HEK293 (cell line): Measurements from ENCODE around the gene APC2.

Experiments
- CTCF ChIA-PET: fragments of 350-600 bp; formaldehyde crosslinking; extraction: SDS; loops from one replicate; lab custom pipeline; 2021; ENCODE audit warnings: antibody characterized with exemption; lab: Yijun Ruan, JAX
- POLR2A ChIA-PET: fragments of 300-600 bp; formaldehyde crosslinking; extraction: SDS; loops from one replicate; lab custom pipeline; 2020; ENCODE audit warnings: antibody characterized with exemption, inconsistent platforms; lab: Yijun Ruan, JAX
- H3K27ac ChIP-seq: fragments of 200-500 bp; sonication (Bioruptor generic); 2 replicates; pipeline ENCODE4 v1.5.1; 2014; ENCODE audit warnings: low read depth, low read length, control low read depth, inconsistent platforms; ENCODE audit errors: extremely low read depth
- H3K36me3 ChIP-seq, 2 experiments: fragments of 200-500 bp in 1 of 2; sonication (Bioruptor generic) in 1 of 2; 1 replicate in 1 of 2; 2 replicates in 1 of 2; pipeline ENCODE4 v1.5.1; 2014 to 2017; ENCODE audit warnings: inconsistent platforms in 2 of 2, low read length in 2 of 2; ENCODE audit not compliant: control insufficient read depth in 2 of 2, insufficient read depth in 1 of 2
- H3K4me1 ChIP-seq: fragments of 200-500 bp; sonication (Bioruptor generic); 2 replicates; pipeline ENCODE4 v1.5.1; 2014; ENCODE audit warnings: mild to moderate bottlenecking, low read length, inconsistent platforms; ENCODE audit not compliant: control insufficient read depth, insufficient read depth
- H3K4me3 ChIP-seq: 2 replicates; pipeline ENCODE4 v1.5.1; 2011; ENCODE audit warnings: low read depth, mild to moderate bottlenecking, control low read depth, low read length, moderate library complexity
- H3K9me3 ChIP-seq: fragments of 200-500 bp; sonication (Bioruptor generic); 2 replicates; pipeline ENCODE4 v1.5.1; 2014; ENCODE audit warnings: low read depth, low read length, inconsistent platforms; ENCODE audit not compliant: control insufficient read depth, insufficient read depth
- BCL11A ChIP-seq: fragments of 450-650 bp; formaldehyde crosslinking; IDR thresholded peaks from 2 replicates; pipeline ENCODE4 v1.5.1; 2016; ENCODE audit warnings: low read depth, missing biosample characterization, missing genetic modification characterization
- GLIS1 ChIP-seq: fragments of 450-650 bp; formaldehyde crosslinking; IDR thresholded peaks from 2 replicates; pipeline ENCODE4 v1.5.1; 2016; ENCODE audit warnings: missing biosample characterization, missing genetic modification characterization
- GLIS2 ChIP-seq: fragments of 450-650 bp; formaldehyde crosslinking; IDR thresholded peaks from 2 replicates; pipeline ENCODE4 v1.5.1; 2016; ENCODE audit warnings: missing biosample characterization, missing genetic modification characterization
- HOXA7 ChIP-seq: sonication (generic); formaldehyde crosslinking; IDR thresholded peaks from 2 replicates; pipeline ENCODE4 v1.8.1; 2022; ENCODE audit warnings: missing genetic modification reagents, borderline replicate concordance
- HOXD13 ChIP-seq: sonication (generic); formaldehyde crosslinking; IDR thresholded peaks from 2 replicates; pipeline ENCODE4 v1.8.0; 2022; ENCODE audit warnings: missing genetic modification reagents, borderline replicate concordance
- PATZ1 ChIP-seq: fragments of 450-650 bp; formaldehyde crosslinking; IDR thresholded peaks from 2 replicates; pipeline ENCODE4 v1.5.1; 2016; ENCODE audit warnings: missing biosample characterization, missing genetic modification characterization
- PRDM6 ChIP-seq: fragments of 450-650 bp; formaldehyde crosslinking; IDR thresholded peaks from 2 replicates; pipeline ENCODE4 v1.5.1; 2017; ENCODE audit warnings: missing biosample characterization, missing genetic modification characterization
- ZBTB10 ChIP-seq: fragments of 450-650 bp; formaldehyde crosslinking; IDR thresholded peaks from 2 replicates; pipeline ENCODE4 v1.5.1; 2016; ENCODE audit warnings: missing biosample characterization, missing genetic modification characterization
- ZBTB7A ChIP-seq: fragments of 450-650 bp; formaldehyde crosslinking; IDR thresholded peaks from 2 replicates; pipeline ENCODE4 v1.5.1; 2016; ENCODE audit warnings: low read depth, missing biosample characterization, missing genetic modification characterization
- ZBTB8A ChIP-seq: fragments of 450-650 bp; formaldehyde crosslinking; IDR thresholded peaks from 2 replicates; pipeline ENCODE4 v1.5.1; 2016; ENCODE audit warnings: missing biosample characterization, missing genetic modification characterization
- ZFP41 ChIP-seq: fragments of 450-650 bp; formaldehyde crosslinking; IDR thresholded peaks from 2 replicates; pipeline ENCODE4 v1.5.1; 2016; ENCODE audit warnings: missing biosample characterization, missing genetic modification characterization, borderline replicate concordance
- ZNF10 ChIP-seq: fragments of 450-650 bp; formaldehyde crosslinking; IDR thresholded peaks from 2 replicates; pipeline ENCODE4 v1.5.1; 2017; ENCODE audit warnings: missing biosample characterization, missing genetic modification characterization
- ZNF214 ChIP-seq: fragments of 450-650 bp; formaldehyde crosslinking; IDR thresholded peaks from 2 replicates; pipeline ENCODE4 v1.5.1; 2017; ENCODE audit warnings: missing biosample characterization, mild to moderate bottlenecking, missing genetic modification characterization, borderline replicate concordance
- ZNF248 ChIP-seq: fragments of 450-650 bp; formaldehyde crosslinking; IDR thresholded peaks from 2 replicates; pipeline ENCODE4 v1.5.1; 2017; ENCODE audit warnings: missing biosample characterization, missing genetic modification characterization
- ZNF280D ChIP-seq: fragments of 450-650 bp; formaldehyde crosslinking; IDR thresholded peaks from 2 replicates; pipeline ENCODE4 v1.5.1; 2016; ENCODE audit warnings: missing biosample characterization, missing genetic modification characterization
- ZNF324 ChIP-seq: fragments of 450-650 bp; formaldehyde crosslinking; IDR thresholded peaks from 2 replicates; pipeline ENCODE4 v1.5.1; 2016; ENCODE audit warnings: missing biosample characterization, missing genetic modification characterization
- ZNF398 ChIP-seq: fragments of 450-650 bp; formaldehyde crosslinking; IDR thresholded peaks from 2 replicates; pipeline ENCODE4 v1.5.1; 2017; ENCODE audit warnings: missing biosample characterization, missing genetic modification characterization
- ZNF426 ChIP-seq: fragments of 450-650 bp; formaldehyde crosslinking; IDR thresholded peaks from 2 replicates; pipeline ENCODE4 v1.5.1; 2017; ENCODE audit warnings: missing biosample characterization, missing genetic modification characterization, mild to moderate bottlenecking, inconsistent platforms, moderate library complexity
- ZNF514 ChIP-seq: fragments of 450-650 bp; formaldehyde crosslinking; IDR thresholded peaks from 2 replicates; pipeline ENCODE4 v1.5.1; 2016; ENCODE audit warnings: missing biosample characterization, missing genetic modification characterization
- ZNF777 ChIP-seq: fragments of 450-650 bp; formaldehyde crosslinking; IDR thresholded peaks from 2 replicates; pipeline ENCODE4 v1.5.1; 2017; ENCODE audit warnings: missing biosample characterization, missing genetic modification characterization, borderline replicate concordance

Gene APC2

GRCh38 chr19:1468821-1469254, 18.9 kb downstream of the APC2 start (continued):
- TF ChIP-seq ZNF398 (tag by site-specific recombination) (no peak), ZNF280D (tag by site-specific recombination) (no peak), ZBTB8A (tag by site-specific recombination) (peak; percentile 59), ZNF214 (tag by site-specific recombination) (no peak), ZNF426 (no peak)

- Histone ChIP-seq H3K4me1 (peaks cover 12% of the 10 kb centered on the region), H3K9me3 (no peaks in the 10 kb centered on the region), H3K27ac (peak overlapping the region; percentile 46; the same call in 1 of the 2 replicates), H3K36me3 (peaks cover 0 to 13% of the 10 kb centered on the region in 2 experiments; a peak in 1 of 3 replicates), H3K4me3 (peak overlapping the region; percentile 28)
- CTCF ChIA-PET, result interaction anchor here (0.9 to 1.3 kb wide), 2 partner anchors 16 to 21 kb away, joined by 3 read pairs; partner anchors contain the start of gene PCSK4
- TF ChIP-seq ZFP41 (tag by site-specific recombination), result no peak
- TF ChIP-seq BCL11A (tag by site-specific recombination), result no peak
- TF ChIP-seq GLIS2, result peak; percentile 50; the same call in 1 of the 2 replicates
- no peak for TF ChIP-seq HOXD13 (CRISPR knock-in tag)
- no peak for TF ChIP-seq ZNF777 (tag by site-specific recombination)
- TF ChIP-seq GLIS1 (tag by site-specific recombination), result peak; percentile 43; the same call in 1 of the 2 replicates
- TF ChIP-seq ZBTB7A (tag by site-specific recombination), result peak; percentile 35; the same call in 1 of the 2 replicates
- POLR2A ChIA-PET, result interaction anchor here (0.5 to 0.6 kb wide), 2 partner anchors 12 to 397 kb away, joined by 3 to 6 read pairs; no protein-coding TSS in a partner anchor
Measured at GRCh38 chr19:1469255-1470054, 19.5 kb downstream of the APC2 start.

GRCh38 chr19:1470055-1470304, 20.1 kb downstream of the APC2 start:
- CTCF ChIA-PET, result no interaction called here
- peak overlapping the region; percentile 46; the same call in 1 of the 2 replicates for H3K27ac ChIP-seq
- POLR2A ChIA-PET, result interaction anchor here (2.2 kb wide), 1 partner anchor 14 kb away, joined by 6 read pairs; no protein-coding TSS in a partner anchor
- peaks cover 12% of the 10 kb centered on the region for H3K4me1 ChIP-seq
- no peaks in the 10 kb centered on the region for H3K9me3 ChIP-seq
- H3K4me3 ChIP-seq, result peak overlapping the region; percentile 28
- peaks cover 0 to 16% of the 10 kb centered on the region in 2 experiments; a peak in 1 of 3 replicates for H3K36me3 ChIP-seq
- 0 out of 2 replicates have a peak, but pooled peaks have one; percentile 19 for TF ChIP-seq ZNF324 (tag by site-specific recombination)
- TF ChIP-seq ZNF10 (tag by site-specific recombination), result no peak
- TF ChIP-seq PATZ1 (tag by site-specific recombination), result peak; percentile 8; the same call in 1 of the 2 replicates
- TF ChIP-seq ZBTB10, result 0 out of 2 replicates have a peak, but pooled peaks have one; percentile 26
- TF ChIP-seq HOXA7 (CRISPR knock-in tag), result no peak
- peak; percentile 32 for TF ChIP-seq GLIS2
- TF ChIP-seq ZNF514 (tag by site-specific recombination), result no peak
- TF ChIP-seq ZNF248, result no peak
- TF ChIP-seq PRDM6 (tag by site-specific recombination), result no peak
